T-helper 2 cell (primary cell): ENCODE results near the gene SARS1.

Source experiments
- DNase-seq, 5 experiments: peaks; one replicate each; pipeline versions ENCODE4 v3.0.0 to v3.0.0-alpha.2; 2012 to 2022

The SARS1 gene

GRCh38 chr1:109263597-109264378, 50.1 kb downstream of the SARS1 start:
- peak; percentile 43 to 74 (median 68) for DNase-seq

DNA sequence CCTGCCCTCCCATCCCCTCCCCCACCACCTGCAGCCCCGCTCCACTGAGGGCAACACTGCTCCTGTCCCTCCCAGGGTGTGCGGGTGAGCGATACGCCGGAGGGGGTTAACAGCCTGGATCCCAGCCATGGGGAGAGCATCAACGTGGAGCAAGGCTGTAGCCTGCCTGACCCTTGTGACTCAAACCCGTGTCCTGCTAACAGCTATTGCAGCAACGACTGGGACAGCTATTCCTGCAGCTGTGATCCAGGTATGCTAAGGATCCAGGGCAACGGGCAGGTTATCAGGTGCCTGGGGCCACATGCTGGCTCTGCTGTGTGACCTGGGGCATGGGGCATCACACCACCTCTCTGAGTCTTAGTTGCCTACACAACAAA, 50.6 kb downstream of the SARS1 start:
- DNase-seq: no peak

GRCh38 chr1:109265016-109265415, 51.3 kb downstream of the SARS1 start:
- DNase-seq: no peak

DNA sequence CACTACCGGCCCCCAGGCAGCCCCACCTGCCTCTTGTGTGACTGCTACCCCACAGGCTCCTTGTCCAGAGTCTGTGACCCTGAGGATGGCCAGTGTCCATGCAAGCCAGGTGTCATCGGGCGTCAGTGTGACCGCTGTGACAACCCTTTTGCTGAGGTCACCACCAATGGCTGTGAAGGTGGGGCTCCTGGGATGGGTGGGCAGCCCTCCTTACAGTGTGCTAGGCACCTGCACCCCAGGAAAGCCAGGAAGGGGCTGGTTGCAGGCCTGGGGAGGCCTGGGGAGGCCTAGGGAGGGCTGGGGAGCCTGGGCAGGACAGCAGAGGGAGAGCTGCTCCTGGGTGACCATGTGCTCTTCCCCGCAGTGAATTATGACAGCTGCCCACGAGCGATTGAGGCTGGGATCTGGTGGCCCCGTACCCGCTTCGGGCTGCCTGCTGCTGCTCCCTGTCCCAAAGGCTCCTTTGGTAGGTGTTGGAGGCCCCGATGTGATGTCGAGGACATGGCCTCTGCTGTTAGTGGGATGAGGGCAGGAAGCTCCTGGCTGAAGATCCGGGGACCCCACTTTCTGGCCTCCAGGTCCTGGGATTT, 52.1 kb downstream of the SARS1 start:
- no peak for DNase-seq

DNA sequence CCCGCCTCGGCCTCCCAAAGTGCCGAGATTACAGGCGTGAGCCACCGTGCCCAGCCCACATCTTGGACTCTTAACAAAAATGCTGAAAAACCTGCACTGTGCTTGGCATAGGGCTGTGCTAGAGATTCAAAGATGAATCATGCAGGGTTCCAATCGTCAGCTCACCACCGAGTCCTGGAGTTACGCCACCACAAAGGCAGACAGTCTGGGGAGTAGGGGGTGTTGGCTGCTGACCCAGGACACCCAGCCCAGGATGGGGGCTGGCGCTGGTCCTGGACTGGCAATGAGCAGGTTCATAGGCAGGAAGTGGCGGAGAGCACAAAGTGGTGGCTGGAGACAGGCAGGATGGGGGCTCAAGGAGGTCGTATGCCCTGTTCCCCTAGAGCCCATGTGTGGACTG, 53.2 kb downstream of the SARS1 start:
- DNase-seq: no peak

- no peak for DNase-seq
Observed at GRCh38 chr1:109267743-109268300, 54.1 kb downstream of the SARS1 start.

GRCh38 chr1:109268431-109269211, 54.9 kb downstream of the SARS1 start:
- no peak for DNase-seq

- no peak for DNase-seq
Observed at GRCh38 chr1:109269212-109269980, 55.7 kb downstream of the SARS1 start.

DNA sequence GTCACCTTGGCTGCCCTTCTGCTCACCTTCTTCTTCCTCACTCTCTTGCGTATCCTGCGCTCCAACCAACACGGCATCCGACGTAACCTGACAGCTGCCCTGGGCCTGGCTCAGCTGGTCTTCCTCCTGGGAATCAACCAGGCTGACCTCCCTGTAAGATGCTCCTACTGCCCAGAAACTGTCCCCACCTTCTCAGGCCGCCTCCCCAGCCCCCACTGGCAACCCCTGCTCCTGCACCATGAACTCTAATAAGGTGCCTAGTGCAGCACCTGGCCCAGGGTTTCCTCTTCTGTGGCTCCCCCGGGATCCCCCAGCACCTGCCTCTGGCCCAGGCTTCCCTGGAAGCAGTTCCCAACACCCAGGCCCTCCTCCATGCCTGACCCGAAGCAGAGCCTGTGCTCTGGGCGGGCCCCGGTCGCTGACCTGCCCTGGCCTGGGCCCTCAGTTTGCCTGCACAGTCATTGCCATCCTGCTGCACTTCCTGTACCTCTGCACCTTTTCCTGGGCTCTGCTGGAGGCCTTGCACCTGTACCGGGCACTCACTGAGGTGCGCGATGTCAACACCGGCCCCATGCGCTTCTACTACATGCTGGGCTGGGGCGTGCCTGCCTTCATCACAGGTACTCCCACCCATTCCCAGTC, 56.4 kb downstream of the SARS1 start:
- no peak for DNase-seq

DNA sequence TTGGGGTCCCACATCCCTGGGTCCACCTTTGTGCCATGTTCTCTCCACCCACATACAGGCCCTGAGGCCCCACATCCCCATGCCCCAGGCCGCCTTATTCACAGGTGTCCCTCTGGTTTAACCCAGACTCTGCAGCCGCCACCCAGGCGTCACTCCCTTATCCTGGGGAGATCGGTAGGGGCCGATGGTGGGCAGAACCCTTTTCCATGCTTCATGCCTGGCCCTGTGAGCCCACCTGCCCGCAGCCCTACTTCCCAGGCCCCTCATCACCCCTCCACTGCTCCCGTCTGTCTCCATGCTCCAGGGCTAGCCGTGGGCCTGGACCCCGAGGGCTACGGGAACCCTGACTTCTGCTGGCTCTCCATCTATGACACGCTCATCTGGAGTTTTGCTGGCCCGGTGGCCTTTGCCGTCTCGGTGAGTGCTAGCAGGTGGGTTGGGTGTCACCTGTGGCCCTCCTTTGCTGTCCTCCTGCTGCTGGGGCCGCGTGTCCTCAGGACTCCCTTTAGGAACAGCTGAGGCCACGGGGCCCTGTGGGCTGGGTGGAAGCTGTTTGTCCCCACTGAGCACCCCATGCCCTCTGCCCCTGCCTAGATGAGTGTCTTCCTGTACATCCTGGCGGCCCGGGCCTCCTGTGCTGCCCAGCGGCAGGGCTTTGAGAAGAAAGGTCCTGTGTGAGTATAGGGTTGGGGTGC, 57.1 kb downstream of the SARS1 start:
- no peak for DNase-seq

DNA sequence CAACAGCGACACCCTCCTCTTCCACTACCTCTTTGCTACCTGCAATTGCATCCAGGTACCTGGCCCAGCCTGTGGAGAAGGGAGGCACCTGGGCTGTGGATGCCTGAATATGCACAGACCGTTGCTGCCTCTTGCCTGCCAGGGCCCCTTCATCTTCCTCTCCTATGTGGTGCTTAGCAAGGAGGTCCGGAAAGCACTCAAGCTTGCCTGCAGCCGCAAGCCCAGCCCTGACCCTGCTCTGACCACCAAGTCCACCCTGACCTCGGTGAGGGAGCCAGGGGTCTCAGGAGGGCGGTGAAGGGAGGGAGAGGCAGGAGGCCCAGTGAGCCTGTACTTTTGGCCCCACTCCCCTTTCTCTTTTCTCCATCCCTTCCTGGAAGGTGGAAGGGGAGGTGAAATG, 57.7 kb downstream of the SARS1 start:
- no peak for DNase-seq

DNA sequence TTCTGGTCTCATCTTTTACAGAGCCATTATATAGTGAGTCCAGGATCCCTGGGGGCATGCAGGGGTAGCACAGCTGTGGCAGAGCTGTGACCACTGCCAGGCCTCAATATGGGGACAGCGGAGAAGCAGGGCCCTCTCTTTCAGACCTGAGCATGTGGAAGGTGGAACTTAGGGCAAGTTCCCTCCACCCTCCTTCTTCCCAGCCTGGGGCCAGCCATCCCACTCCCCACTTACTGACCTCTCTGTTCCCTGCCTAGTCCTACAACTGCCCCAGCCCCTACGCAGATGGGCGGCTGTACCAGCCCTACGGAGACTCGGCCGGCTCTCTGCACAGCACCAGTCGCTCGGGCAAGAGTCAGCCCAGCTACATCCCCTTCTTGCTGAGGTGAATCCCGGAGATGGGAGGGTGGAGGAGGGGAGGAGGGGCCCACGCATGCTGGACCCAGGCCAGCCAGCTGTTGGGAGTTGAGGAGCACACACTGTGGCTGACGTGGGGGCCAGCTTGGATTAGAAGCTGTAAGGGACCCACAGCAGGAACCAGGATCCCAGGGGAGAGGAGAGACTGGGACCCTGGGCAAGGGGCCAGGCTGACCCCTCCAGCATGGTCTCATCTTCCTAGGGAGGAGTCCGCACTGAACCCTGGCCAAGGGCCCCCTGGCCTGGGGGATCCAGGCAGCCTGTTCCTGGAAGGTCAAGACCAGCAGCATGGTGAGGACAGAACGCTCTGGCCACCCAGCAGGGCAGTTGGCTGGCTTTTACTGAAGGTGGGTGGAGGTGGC, 58.5 kb downstream of the SARS1 start:
- DNase-seq: no peak

GRCh38 chr1:109272831-109273547, 59.3 kb downstream of the SARS1 start:
- no peak for DNase-seq

- no peak for DNase-seq
Observed at GRCh38 chr1:109273570-109274288, 60.0 kb downstream of the SARS1 start.

- DNase-seq: no peak
Observed at GRCh38 chr1:109274533-109275476, 61.1 kb downstream of the SARS1 start.

GRCh38 chr1:109275706-109276345, 62.1 kb downstream of the SARS1 start:
- no peak for DNase-seq

GRCh38 chr1:109277434-109278204, 63.9 kb downstream of the SARS1 start:
- peak in 4 of 5 experiments; percentile 28 to 66 (median 52) for DNase-seq
